ENCODE measurements around the gene LSAMP.

DNA sequence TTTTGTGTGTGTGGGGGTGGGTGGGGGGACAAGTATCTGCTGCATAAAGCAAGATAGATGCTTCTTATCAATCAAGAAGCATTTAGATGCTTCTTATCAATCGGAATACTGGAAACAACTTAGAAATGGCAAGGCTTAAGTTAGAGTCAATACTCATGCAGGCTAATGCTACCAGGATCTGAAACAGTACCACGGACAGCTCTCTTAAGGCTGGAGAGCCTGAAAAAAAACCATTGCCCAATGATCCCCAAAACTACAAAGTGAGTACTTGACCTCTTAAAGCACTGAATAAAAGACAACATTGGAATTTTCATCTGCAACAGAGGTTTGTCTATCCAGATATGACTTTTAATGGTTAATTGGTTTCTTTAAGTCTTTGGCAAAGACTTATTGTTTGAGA lies 559.7 kb downstream of the LSAMP start:
- TF ChIP-seq DNMT3B (CRISPR knock-in tag; conservative IDR thresholded peaks at IDR 0.05) (no peak), TOE1 (CRISPR knock-in tag; IDR thresholded peaks at IDR 0.05) (no peak), CBFB (CRISPR knock-in tag; IDR thresholded peaks at IDR 0.05) (no peak), FOSL1 (CRISPR knock-in tag; IDR thresholded peaks at IDR 0.05; ENCODE audit: borderline replicate concordance) (no peak), ZNF557 (CRISPR knock-in tag; IDR thresholded peaks at IDR 0.05) (no peak), ZNF337 (CRISPR knock-in tag; IDR thresholded peaks at IDR 0.05; ENCODE audit: borderline replicate concordance, low read depth) (no peak), TCF12 (IDR thresholded peaks at IDR 0.05) (no peak), TCF12 (CRISPR knock-in tag; IDR thresholded peaks at IDR 0.05) (no peak), ZNF747 (CRISPR knock-in tag; IDR thresholded peaks at IDR 0.05; ENCODE audit: borderline replicate concordance) (no peak)
- TF ChIP-seq, protein P1, sequence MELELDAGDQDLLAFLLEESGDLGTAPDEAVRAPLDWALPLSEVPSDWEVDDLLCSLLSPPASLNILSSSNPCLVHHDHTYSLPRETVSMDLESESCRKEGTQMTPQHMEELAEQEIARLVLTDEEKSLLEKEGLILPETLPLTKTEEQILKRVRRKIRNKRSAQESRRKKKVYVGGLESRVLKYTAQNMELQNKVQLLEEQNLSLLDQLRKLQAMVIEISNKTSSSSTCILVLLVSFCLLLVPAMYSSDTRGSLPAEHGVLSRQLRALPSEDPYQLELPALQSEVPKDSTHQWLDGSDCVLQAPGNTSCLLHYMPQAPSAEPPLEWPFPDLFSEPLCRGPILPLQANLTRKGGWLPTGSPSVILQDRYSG (CRISPR knock-in tag; IDR thresholded peaks at IDR 0.05), result no peak
- TF ChIP-seq, protein P2, sequence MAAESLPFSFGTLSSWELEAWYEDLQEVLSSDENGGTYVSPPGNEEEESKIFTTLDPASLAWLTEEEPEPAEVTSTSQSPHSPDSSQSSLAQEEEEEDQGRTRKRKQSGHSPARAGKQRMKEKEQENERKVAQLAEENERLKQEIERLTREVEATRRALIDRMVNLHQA (CRISPR knock-in tag; IDR thresholded peaks at IDR 0.05), result no peak
- TF ChIP-seq, protein P3, sequence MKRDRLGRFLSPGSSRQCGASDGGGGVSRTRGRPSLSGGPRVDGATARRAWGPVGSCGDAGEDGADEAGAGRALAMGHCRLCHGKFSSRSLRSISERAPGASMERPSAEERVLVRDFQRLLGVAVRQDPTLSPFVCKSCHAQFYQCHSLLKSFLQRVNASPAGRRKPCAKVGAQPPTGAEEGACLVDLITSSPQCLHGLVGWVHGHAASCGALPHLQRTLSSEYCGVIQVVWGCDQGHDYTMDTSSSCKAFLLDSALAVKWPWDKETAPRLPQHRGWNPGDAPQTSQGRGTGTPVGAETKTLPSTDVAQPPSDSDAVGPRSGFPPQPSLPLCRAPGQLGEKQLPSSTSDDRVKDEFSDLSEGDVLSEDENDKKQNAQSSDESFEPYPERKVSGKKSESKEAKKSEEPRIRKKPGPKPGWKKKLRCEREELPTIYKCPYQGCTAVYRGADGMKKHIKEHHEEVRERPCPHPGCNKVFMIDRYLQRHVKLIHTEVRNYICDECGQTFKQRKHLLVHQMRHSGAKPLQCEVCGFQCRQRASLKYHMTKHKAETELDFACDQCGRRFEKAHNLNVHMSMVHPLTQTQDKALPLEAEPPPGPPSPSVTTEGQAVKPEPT (CRISPR knock-in tag; IDR thresholded peaks at IDR 0.05; ENCODE audit: low read depth), result no peak

Measured in HepG2 (cell line).